Skeletal muscle tissue (tissue), 4 donors: ENCODE results near the gene MRAS. TPM values are rescaled to one million over a fixed set of nuclear protein-coding genes. Genes with fewer than 3 reads are reported as not detected.
A peak's percentile ranks its signal among the peaks of the same experiment; 100 is the strongest.
"Not testable (repeated sequence)": the region's sequence is repeated elsewhere in the genome, so short reads cannot be mapped to it uniquely, and the experiment has no call there.

Source experiments
- H3K27ac ChIP-seq: one replicate; pipeline ENCODE4 v1.7.0; 2013; ENCODE audit warnings: mild to moderate bottlenecking, low read depth, low read length, inconsistent platforms
- H3K27me3 ChIP-seq, 3 donors: one replicate each; pipeline ENCODE4 v1.7.0; 2013; ENCODE audit warnings: low read length in 3 of 3; ENCODE audit not compliant: control insufficient read depth in 3 of 3, insufficient read depth in 3 of 3
- H3K36me3 ChIP-seq, 3 donors: one replicate each; pipeline ENCODE4 v1.7.0; 2013; ENCODE audit warnings: low read length in 3 of 3; ENCODE audit not compliant: control insufficient read depth in 3 of 3, insufficient read depth in 3 of 3
- H3K4me1 ChIP-seq, 3 donors: one replicate each; pipeline ENCODE4 v1.7.0; 2013; ENCODE audit warnings: low read length in 3 of 3, mild to moderate bottlenecking in 3 of 3; ENCODE audit not compliant: control insufficient read depth in 3 of 3, insufficient read depth in 3 of 3
- H3K4me3 ChIP-seq, 3 donors: one replicate each; pipeline ENCODE4 v1.7.0; 2013; ENCODE audit warnings: low read length in 3 of 3
- H3K9ac ChIP-seq, 3 donors: one replicate each; pipeline ENCODE4 v1.7.0; 2013; ENCODE audit warnings: low read length in 3 of 3, mild to moderate bottlenecking in 3 of 3, moderate library complexity in 2 of 3, low read depth in 1 of 3
- H3K9me3 ChIP-seq, 3 donors: one replicate each; pipeline ENCODE4 v1.7.0; 2013; ENCODE audit warnings: low read length in 3 of 3; ENCODE audit not compliant: control insufficient read depth in 3 of 3
- total RNA-seq: library from RNA; depleted of rRNA; stranded (reverse); fragments of >200 nt; gene quantifications from one replicate; pipeline ENCODE4 v1.2.3, GENCODE V29; 2014
- donor health status: Osteomylitis.

MRAS gene
- total RNA-seq, 1 donor from 2014 or later = 28.7 TPM

DNA sequence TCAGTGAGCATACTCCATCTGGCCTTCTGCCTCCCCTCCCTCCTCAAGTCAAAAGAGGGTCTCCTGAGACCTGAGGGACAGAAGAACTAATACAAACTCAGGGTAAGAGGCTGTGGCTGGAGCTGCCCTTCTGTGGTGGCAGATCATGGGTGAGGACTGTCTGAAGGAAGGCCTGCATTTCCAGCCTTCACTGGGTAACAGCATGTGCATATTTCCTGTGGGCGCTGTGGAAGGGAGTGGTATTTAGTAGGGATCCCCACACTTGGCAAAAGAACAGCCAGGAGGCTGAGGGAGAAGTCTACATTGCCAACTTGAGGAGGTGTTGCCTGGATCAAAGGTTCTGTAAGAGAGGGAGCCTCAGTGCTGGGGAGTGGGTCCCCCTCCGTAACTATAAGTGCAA, 75.9 kb downstream of the MRAS start:
- Histone ChIP-seq H3K27ac (no peak overlapping the region), H3K27me3 (no peaks in the 10 kb centered on the region), H3K4me1 (no peaks in the 10 kb centered on the region), H3K9ac (no peak overlapping the region), H3K4me3 (no peak overlapping the region), H3K36me3 (no peaks in the 10 kb centered on the region), H3K9me3 (no peaks in the 10 kb centered on the region)

DNA sequence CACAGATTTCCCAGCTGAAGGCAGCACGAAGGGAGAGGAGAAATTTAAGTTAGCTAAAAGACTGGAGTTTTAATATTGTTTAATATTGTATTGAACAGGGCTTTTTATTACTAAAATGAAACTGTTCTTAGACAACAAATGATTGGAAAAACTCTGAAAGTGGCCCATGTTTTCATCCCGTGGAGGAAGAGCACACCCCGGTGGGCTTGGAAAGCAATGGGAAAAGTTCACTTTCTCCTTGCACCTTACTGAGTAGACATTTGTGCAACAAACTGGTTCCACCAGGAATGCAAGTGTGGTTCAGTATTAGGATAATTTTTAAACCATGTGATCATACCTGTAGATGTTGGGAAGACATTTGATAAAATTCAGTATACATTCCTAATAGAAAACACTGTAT, 77.8 kb downstream of the MRAS start:
- Histone ChIP-seq H3K9ac (no peak overlapping the region), H3K9me3 (no peaks in the 10 kb centered on the region), H3K36me3 (no peaks in the 10 kb centered on the region), H3K27ac (no peak overlapping the region), H3K27me3 (no peaks in the 10 kb centered on the region), H3K4me3 (no peak overlapping the region), H3K4me1 (no peaks in the 10 kb centered on the region)

DNA sequence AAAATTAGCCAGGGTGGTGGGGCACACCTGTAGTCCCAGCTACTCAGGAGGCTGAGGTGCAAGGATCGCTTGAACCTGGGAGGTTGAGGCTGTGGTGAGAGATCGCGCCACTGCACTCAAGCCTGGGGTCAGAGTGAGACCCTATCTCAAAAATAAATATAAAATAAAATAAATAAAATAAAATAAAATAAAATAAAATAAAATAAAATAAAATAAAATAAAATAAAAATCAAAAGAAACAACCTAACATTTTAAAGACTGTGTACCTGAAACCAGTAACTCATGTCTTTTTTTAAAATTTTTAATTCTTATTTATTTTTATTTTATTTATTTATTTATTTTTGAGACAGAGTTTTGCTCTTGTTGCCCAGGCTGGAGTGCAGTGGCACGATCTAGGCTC, 78.4 kb downstream of the MRAS start:
- H3K9me3 ChIP-seq, H3K9ac ChIP-seq, H3K27me3 ChIP-seq, H3K36me3 ChIP-seq, H3K27ac ChIP-seq, H3K4me3 ChIP-seq, H3K4me1 ChIP-seq: not testable (repeated sequence)

DNA sequence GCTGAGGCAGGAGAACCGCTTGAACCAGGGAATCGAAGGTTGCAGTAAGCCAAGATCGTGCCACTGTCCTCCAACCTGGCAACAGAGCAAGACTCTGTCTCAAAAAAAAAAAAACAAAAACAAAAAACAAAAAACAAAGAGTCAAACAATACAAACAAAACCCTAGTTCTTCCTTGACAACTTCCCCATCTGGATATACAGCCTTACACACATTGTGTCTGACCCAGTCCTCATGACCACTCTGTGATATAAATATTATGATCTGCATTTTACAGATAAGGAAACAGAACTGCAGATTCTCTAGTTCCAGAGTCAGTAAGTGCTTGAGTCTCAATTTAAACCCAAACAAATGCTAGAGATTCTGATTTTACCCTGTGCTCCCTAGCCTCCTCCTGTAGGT, 81.3 kb downstream of the MRAS start:
- no peak overlapping the region for H3K27ac ChIP-seq
- peaks cover 0 to 10% (median 4%) of the 10 kb centered on the region in 3 donors for H3K27me3 ChIP-seq
- H3K9me3 ChIP-seq = no peaks in the 10 kb centered on the region
- H3K4me1 ChIP-seq = peaks cover 6 to 8% (median 7%) of the 10 kb centered on the region in 3 donors
- H3K36me3 ChIP-seq = no peaks in the 10 kb centered on the region
- H3K4me3 ChIP-seq = no peak overlapping the region
- no peak overlapping the region for H3K9ac ChIP-seq

DNA sequence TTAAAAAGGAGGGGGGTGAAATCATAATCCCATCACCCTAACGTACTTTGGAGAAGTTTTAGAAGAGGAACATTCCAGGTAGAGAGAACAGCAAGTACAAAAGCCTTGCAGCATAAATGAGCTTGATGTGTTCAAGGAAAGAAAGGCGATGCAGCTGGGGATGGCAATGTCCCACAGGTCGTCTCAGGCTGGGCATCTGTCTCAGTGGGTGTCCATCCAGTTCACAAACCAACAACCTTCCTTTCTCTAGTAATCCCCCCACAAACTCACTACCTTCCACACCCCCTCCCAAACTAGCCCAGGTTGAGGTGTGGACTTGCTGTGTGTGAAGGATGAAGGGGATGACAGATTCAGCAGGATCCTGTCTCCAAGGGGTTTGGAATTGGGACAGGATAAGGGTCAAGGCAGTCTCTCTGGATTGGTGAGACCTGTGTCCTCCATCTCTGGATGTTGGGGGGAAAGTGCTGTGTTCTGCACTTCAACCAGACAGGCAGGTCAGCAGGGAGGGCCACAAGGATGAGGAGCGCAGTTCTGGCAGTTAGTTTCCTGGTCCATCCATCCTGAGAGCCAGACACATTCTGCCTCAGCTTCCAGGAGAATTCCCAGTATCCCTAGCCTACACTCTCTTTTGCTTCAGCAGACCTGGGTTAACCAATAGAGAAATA, 84.3 kb downstream of the MRAS start:
- Histone ChIP-seq H3K9ac (no peak overlapping the region), H3K9me3 (no peaks in the 10 kb centered on the region), H3K4me3 (no peak overlapping the region), H3K36me3 (no peaks in the 10 kb centered on the region), H3K4me1 (peaks cover 12 to 19% (median 15%) of the 10 kb centered on the region in 3 donors), H3K27ac (no peak overlapping the region), H3K27me3 (peaks cover 14 to 27% (median 20%) of the 10 kb centered on the region in 3 donors)

DNA sequence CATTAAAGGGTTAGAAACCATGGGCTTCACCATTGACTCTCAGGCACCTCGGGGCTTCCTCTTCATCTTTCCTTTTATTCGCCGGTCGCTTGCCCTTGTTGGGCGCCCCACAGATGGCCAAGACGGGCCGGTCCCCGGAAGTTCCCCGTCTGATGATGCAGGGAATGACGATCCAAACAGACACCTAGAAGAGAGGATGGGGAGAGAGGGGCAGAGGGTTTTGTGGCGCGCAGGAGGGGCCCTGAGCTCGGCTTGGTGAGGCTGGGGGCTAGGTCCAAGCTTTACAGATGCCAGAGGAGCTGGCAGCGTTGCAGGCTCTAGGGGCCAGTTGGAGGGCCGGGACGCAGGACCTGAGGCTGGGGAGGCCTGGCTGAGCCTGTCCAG, 85.5 kb downstream of the MRAS start:
- peak overlapping the region; percentile 62 to 75 (median 73) for H3K4me3 ChIP-seq
- H3K27ac ChIP-seq = no peak overlapping the region
- H3K4me1 ChIP-seq = peaks cover 12 to 19% (median 15%) of the 10 kb centered on the region in 3 donors
- no peaks in the 10 kb centered on the region for H3K9me3 ChIP-seq
- no peaks in the 10 kb centered on the region for H3K36me3 ChIP-seq
- H3K9ac ChIP-seq = peak overlapping the region in 1 of 3 donors; percentile 74
- peaks cover 14 to 27% (median 20%) of the 10 kb centered on the region in 3 donors for H3K27me3 ChIP-seq

DNA sequence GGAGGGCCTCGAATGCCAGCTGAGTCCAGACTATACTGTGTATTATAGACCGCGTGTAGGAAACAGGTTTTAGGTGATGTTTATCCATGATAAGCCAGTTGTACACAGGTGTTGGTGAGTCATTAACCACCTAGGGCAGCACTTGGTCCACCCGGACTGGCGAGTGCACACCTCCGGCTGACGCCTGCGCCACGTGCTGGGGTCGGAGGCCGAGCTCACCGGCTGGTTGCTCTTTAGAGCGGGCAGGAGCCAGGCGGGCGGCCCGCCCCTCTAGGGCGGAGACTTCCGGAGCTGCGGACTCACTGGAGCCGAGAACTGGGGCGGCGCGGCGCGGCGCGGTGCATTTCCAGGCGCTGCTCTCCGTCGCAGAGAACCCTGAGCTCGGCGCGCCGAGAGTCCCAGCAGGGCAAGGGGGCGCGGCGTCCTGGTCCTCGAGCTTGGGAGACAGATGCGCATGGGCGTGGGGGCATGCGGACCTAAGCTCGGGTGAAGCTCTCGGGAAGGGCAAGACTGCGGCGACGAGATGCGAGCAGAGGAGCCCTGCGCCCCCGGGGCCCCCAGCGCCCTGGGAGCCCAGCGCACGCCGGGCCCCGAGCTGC, 86.0 kb downstream of the MRAS start, which contains the start of gene ESYT3:
Gene ESYT3, plus strand, starts transcription at position 341 of the 599 bp plus-strand sequence. Its CDS starts 183 bp downstream, at position 524.
- Histone ChIP-seq H3K36me3 (no peaks in the 10 kb centered on the region), H3K4me1 (peaks cover 12 to 19% (median 15%) of the 10 kb centered on the region in 3 donors), H3K9me3 (no peaks in the 10 kb centered on the region), H3K4me3 (peak within 1 kb of the TSS; percentile 62 to 75 (median 73)), H3K27me3 (peaks cover 14 to 27% (median 20%) of the 10 kb centered on the region in 3 donors), H3K9ac (peak within 1 kb of the TSS; percentile 57 to 74 (median 69)), H3K27ac (no peak within 1 kb of the TSS)

DNA sequence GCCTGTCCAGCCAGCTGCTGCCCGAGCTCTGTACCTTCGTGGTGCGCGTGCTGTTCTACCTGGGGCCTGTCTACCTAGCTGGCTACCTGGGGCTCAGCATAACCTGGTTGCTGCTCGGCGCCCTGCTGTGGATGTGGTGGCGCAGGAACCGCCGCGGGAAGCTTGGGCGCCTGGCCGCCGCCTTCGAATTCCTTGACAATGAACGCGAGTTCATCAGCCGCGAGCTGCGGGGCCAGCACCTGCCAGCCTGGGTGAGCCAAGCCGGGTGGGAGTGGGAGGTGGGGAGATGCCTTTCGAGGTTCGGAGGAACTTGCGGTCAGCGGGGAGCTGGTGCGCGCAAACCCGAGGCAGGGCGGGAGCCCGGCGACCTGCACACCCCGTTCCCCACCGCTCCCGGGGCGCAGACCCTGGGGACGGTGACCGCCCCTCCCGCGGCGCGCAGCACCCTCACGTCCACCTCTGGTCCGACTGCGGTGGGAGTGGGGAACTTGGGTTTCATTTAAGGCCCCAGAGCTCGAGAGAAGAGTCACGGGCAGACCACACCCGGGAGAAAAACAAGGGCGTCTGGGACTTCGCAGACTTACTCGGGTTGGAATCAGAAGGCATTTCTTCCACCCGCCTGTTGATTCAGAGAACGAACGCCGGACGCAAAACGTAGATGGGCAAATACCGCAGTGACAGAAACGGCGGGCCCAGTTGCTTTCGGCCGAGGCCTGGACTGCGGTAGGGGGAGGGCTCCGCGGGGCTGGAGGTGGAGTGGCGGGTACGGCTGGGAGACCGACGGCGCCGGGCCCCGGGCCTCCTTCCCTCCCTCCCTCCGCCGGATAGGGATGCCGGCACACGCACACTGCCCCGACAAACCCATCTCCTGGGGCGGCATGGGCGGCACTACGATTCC, 86.7 kb downstream of the MRAS start:
- H3K9ac ChIP-seq = peak overlapping the region; percentile 57 to 74 (median 69)
- peaks cover 14 to 27% (median 20%) of the 10 kb centered on the region in 3 donors for H3K27me3 ChIP-seq

DNA sequence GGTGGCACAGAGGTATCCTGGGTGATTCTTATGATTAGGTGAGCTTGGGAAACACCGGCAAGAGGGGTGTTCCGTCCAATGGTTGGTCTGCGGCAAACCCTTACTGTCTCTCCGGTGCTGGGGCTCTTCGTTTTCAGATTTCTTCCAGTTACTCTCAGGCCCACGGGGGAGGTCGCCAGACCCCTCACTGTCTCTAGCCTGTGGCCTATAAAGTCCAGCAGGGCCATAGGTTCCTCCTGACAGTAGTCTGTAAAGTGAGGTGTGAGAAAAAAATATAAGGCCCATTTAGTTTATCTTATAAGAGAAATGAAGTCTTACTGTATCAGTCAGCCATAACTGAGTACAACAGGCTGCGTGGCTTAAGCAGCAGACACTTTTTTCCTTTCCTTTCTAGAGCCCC, 87.5 kb downstream of the MRAS start:
- peaks cover 14 to 27% (median 20%) of the 10 kb centered on the region in 3 donors for H3K27me3 ChIP-seq
- H3K4me1 ChIP-seq = peaks cover 12 to 19% (median 19%) of the 10 kb centered on the region in 3 donors
- peak overlapping the region in 2 of 3 donors; percentile 62 to 73 for H3K4me3 ChIP-seq
- no peaks in the 10 kb centered on the region for H3K36me3 ChIP-seq
- no peak overlapping the region for H3K9ac ChIP-seq
- H3K27ac ChIP-seq = no peak overlapping the region
- no peaks in the 10 kb centered on the region for H3K9me3 ChIP-seq

More for the DNA sequence above, 86.7 kb downstream of the MRAS start:
- H3K36me3 ChIP-seq = no peaks in the 10 kb centered on the region
- peak overlapping the region; percentile 62 to 75 (median 73) for H3K4me3 ChIP-seq
- H3K4me1 ChIP-seq = peaks cover 12 to 19% (median 16%) of the 10 kb centered on the region in 3 donors
- no peaks in the 10 kb centered on the region for H3K9me3 ChIP-seq
- H3K27ac ChIP-seq = no peak overlapping the region
